Measurements from ENCODE around the gene FUS.
"Not testable (repeated sequence)": the region's sequence is repeated elsewhere in the genome, so short reads cannot be mapped to it uniquely, and the experiment has no call there.

Gene FUS

GRCh38 chr16:31144418-31144817 lies 35.5 kb upstream of the FUS start:
- DNase-seq, result not testable (repeated sequence)

GRCh38 chr16:31145398-31145990 lies 34.4 kb upstream of the FUS start:
- DNase-seq, result no peak

- no peak for DNase-seq
Measured at GRCh38 chr16:31147574-31147973, 32.4 kb upstream of the FUS start.

GRCh38 chr16:31148281-31148728 lies 31.6 kb upstream of the FUS start:
- no peak for DNase-seq

GRCh38 chr16:31148896-31149295 lies 31.0 kb upstream of the FUS start:
- no peak for DNase-seq

GRCh38 chr16:31149332-31149731 lies 30.6 kb upstream of the FUS start:
- DNase-seq, result no peak

DNA sequence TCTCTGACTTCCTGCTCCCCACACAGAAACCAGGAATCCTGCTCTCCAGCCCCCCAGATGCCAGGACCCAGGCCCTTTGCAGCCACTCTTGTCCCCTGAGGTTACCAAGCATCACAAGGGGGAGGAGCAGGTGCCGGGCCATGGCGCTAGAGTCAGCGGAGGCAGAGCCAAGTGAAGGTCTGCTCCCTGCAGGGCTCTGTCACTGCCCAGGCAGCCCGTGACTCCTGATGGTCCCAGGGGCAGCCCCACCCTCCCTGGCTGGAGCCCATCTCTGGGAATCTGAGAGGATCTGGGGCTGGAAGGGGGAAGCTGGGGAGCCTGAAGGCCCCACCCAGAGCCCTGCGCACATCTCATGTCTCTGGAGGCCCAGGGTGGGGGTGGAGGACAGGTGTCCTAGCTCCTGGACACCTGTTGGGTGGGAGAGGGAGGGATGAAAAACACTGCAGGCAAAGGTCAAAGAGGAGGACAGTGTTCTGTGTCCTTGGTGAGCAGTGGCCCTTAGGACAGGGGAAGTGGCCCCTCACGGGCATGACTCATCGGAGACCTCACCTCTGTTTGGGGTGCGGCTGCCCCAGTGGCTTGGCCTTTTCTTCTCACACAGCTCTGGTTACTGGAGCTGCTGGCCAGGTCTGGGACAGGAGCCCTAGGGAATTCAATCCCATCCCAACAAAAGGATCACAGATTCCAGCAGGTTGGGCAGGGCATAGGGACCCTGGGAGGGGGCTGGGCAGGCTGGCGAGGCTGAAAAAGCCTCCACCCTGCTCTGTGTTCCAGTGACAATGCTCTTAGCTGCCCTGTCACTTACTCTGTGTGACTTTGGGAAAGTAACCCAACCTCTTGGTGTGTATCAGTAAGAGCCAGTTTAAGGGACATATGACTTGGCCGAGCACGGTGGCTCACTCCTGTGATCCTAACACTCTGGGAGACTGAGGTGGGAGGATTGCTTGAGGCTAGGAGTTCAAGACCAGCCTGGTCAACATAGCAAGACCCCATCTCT lies 29.7 kb upstream of the FUS start, which contains the start of gene PRSS36:
Gene PRSS36, minus strand, starts transcription at position 173 of the 997 bp plus-strand sequence. Its CDS starts 31 bp downstream, at position 142.
- DNase-seq, result no peak

DNA sequence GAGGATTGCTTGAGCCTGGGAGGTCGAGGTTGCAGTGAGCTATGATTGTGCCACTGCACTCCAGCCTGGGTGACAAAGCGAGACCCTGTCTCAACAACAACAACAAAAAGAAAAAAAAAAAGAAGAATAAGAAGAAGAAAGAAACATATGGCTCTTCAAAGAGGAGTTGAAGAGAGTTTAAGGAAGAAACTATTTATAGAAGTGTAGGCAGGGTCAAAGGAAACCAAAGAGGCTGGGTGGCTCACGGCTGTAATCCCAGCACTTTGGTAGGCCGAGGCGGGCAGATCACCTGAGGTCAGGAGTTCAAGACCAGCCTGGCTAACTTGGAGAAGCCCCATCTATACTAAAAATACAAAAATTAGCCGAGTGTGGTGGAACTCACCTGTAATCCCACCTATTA lies 29.0 kb upstream of the FUS start:
- not testable (repeated sequence) for DNase-seq

GRCh38 chr16:31157136-31157535 lies 22.8 kb upstream of the FUS start:
- DNase-seq, result no peak

DNA sequence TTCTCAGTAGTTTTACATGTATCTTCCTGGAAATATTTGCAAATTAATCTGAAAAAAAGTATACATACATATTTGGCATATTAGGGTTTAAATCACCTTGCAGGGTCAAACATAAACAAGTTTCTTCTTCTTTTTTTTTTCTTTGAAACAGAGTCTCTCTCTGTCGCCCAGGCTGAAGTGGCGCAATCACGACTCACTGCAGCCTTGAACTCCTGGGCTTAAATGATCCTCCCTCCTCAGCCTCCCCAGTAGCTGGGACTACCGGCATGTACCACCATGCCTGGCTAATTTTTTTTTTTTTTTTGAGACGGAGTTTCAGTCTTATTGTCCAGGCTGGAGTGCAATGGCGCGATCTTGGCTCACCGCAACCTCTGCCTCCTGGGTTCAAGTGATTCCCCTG lies 12.6 kb upstream of the FUS start:
- DNase-seq, result no peak

DNA sequence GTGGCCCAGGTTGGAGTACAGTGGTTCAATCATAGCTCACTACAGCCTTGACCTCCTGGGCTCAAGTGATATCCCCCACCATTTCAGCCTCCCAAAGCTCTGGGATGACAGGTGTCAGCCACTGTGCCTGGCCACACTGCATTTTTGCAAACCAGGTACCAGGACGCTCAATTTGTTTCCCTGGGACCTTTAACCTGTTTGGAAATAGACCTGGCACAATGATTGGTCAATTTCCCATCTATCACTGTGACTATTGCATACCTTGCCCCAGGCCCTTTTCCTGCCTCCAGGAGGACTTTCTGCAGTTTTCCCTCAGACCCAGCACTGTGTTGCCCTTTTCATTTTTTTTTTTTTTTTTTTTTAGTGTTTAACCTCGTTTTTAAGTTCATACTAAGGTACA lies 11.1 kb upstream of the FUS start:
- DNase-seq, result no peak

GRCh38 chr16:31170048-31170447 lies 9.9 kb upstream of the FUS start:
- DNase-seq, result not testable (repeated sequence)

DNA sequence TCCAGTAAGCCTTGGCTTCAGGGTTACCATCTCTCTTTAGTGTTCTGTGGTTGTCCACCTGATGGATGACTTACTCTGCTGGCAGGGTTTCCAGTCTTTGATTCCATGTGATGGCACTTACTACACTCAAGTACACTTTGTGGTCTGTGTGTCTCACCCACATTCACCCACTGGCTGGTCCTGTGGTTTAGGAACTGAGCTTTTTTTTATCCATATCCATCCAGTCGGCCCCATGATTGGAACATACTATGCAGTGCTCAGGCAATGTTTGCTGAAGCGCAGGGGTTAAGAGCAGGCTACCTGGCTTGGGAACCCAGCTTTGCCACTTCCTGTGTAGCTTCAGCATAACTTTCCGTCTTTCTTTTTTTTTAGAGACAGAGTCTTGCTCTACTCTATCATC lies 2.8 kb upstream of the FUS start:
- no peak for DNase-seq

GRCh38 chr16:31179219-31179746 lies 656 bp upstream of the FUS start:
- DNase-seq, result no peak

DNA sequence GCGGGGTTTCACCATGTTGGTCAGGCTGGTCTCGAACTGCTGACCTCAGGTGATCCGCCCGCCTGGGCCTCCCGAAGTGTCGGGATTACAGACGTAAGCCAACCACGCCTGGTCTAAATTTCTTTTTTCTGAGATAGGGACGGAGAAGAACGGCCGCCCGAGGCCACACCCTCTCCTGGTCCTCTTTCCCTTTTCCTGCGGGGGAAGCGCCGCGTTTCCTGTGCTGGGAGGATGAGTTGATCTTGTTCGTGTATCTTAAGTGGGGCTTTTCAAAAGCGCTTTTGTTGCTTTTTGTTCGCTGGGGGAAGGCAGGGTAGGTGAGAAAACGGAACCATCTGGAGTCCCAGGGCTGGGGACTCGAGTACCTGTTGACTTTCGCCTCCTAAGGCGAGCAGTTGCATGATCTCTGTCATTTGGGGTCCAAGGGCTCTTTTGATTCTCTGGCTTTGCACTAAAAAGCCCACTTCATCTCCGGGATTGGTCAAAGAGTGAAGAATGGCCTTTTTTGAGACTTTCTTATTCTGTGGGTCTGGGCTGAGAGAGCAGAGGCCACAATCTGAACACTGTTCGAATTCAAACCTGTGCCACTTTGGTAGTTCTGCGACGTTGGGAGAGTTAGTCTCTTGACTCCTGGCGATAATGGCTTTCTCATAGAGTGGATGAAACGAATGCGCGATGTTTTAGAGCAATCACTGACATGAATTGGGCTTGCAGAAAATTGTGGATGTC lies 1.3 kb downstream of the FUS start:
- peak; percentile 9 for DNase-seq

DNA sequence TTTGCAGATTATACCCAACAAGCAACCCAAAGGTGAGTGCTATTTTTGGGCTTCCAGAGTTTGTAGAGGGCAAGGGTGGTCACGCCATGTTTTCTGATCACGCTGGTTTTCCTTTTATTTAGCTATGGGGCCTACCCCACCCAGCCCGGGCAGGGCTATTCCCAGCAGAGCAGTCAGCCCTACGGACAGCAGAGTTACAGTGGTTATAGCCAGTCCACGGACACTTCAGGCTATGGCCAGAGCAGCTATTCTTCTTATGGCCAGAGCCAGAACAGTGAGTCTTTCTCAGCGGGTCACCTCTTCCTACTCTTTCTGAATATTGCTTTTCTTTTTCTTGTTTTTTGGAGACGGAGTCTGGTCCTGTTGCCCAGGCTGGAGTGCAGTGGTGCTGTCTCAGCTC lies 2.5 kb downstream of the FUS start:
- no peak for DNase-seq

- DNase-seq, result no peak
Measured at GRCh38 chr16:31183432-31184428, 3.8 kb downstream of the FUS start.

- DNase-seq, result no peak
Measured at GRCh38 chr16:31184888-31185287, 4.9 kb downstream of the FUS start.

DNA sequence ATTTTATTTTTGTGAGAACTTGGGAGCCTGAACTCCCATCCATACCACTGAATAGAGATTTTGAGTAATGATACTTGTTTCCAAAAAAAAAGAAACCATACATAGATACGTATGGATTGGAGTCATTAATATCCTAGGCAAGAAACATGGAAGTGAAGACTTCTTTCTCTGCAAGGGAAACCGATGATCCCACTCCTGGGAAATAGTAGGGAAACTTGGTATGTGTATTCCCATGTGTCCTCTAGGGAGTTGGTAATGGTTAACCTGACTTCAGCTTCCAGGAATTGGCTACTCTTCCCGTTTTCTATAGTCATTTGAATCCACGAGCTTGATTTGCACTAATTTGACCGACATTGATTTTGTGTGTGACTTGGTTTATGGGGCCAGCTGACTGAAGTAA lies 5.4 kb downstream of the FUS start:
- DNase-seq, result no peak

- DNase-seq, result no peak
Measured at GRCh38 chr16:31186176-31186575, 6.2 kb downstream of the FUS start.

- no peak for DNase-seq
Measured at GRCh38 chr16:31186930-31187807, 7.2 kb downstream of the FUS start.
